ENCODE measurements around the gene CYP4V2.

CYP4V2 gene

DNA sequence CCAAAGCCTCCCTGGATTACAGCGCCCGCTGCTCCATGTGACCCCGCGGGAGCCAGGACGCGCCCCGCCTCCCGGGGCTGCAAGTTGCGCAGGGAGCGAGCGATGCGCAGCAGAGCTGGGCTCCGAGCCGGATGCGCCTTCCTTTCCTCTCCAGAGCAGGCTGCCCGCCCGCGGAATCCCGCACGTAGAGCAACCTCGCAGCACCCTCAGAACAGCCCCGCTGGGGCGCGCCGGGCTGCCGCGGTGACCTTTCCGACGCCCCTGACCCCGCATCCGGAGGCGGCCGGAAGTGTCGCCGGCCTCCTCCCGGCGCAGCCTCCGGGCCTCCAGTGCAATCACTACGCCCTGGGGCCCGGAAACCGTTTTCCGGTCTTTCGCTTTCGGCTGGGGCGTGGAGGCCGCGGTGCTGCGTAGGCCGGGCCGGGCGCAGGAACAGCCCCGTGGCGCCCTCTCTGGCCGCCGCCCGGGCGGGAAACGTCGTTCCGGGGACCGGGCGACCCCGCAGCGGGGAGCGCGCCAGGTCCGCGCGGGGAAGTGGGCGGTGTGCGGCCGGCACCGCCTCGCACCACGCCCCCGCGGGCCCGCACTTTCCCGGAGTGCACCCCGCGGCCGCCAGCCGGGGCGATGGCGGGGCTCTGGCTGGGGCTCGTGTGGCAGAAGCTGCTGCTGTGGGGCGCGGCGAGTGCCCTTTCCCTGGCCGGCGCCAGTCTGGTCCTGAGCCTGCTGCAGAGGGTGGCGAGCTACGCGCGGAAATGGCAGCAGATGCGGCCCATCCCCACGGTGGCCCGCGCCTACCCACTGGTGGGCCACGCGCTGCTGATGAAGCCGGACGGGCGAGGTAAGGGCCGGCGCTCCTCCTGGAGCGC is at the start of gene CYP4V2:
Gene CYP4V2 (plus strand): TSS at position 368 of the 866 bp plus-strand sequence. CDS start 257 bp downstream, at position 625.
- DNase-seq, result peak; percentile 86

- DNase-seq, result peak in 1 of 2 experiments; percentile 29
Observed at GRCh38 chr4:186144198-186144945, 47.0 kb upstream of the CYP4V2 start.

- DNase-seq, result peak; percentile 11 to 20
Observed at GRCh38 chr4:186144946-186145569, 46.3 kb upstream of the CYP4V2 start.

GRCh38 chr4:186146458-186146857 is 44.9 kb upstream of the CYP4V2 start:
- no peak for DNase-seq

DNA sequence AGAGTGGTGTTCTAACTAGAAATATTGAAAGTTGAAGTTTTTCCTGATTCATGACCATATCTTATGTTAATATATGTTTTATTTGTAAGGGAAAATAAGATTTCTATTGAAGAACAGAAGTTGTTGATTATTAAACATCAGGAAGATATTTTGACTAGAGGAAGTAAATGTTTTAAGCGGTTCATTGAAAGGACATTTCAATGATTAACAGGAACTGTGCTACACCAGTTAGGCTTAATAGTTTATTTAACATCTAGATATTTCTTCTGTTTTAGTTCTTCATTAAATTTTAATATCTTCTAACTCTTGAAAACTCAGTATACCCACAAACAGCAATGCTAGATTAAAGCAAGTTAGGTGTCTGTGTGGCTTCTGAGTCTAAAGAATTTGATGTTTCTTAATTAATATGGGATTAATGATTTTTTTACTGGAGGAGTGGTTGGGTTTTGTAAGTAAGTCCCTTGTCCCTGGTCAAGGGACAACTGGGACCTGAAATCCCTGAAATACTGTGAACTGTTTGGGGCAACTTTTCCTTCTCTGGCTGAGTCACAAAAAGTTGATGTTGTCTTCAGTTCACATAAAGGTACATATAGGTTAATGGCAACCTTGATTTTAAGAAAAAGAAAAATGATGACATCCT is 42.9 kb upstream of the CYP4V2 start:
- DNase-seq, result no peak

GRCh38 chr4:186149872-186150271 is 41.5 kb upstream of the CYP4V2 start:
- peak in 1 of 2 experiments; percentile 20 for DNase-seq

GRCh38 chr4:186150926-186151325 is 40.4 kb upstream of the CYP4V2 start:
- DNase-seq, result no peak

- DNase-seq, result no peak
Observed at GRCh38 chr4:186151499-186151898, 39.9 kb upstream of the CYP4V2 start.

DNA sequence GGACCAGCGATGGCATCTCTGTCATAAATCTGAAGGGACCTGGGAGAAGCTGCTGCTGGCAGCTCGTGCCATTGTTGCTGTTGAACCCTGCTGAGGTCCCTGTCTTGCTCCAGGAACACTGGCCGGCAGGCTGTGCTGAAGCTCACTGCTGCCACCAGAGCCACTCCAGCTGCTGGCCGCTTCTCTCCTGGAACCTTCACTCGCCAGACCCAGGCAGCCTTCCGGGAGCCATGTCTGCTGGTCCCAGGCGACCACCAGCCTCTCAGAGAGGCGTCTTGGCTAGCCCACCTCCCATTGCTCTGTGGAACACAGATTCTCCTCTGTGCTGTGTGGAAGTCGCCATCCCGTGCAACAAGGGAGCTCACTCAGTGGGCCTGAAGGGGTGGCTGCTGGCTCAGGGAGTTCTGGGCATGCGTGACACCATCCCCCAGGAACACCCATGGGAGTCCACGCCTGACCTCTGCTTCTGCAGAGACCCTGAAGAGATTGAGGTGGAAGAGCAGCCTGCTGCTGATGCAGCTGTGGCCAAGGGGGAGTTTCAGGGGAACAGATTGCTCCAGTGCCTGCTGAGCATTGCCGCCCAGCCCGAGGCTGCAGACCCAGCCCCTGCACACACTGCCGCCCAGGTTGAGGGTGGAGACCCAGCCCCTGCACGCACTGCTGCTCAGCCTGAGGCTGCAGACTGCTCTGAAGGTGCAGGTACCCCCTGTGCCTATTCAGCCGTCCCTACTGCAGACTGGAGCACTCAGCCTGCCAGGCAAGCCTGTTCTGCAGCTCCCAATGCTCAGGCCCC is 33.1 kb upstream of the CYP4V2 start:
- DNase-seq, result no peak

DNA sequence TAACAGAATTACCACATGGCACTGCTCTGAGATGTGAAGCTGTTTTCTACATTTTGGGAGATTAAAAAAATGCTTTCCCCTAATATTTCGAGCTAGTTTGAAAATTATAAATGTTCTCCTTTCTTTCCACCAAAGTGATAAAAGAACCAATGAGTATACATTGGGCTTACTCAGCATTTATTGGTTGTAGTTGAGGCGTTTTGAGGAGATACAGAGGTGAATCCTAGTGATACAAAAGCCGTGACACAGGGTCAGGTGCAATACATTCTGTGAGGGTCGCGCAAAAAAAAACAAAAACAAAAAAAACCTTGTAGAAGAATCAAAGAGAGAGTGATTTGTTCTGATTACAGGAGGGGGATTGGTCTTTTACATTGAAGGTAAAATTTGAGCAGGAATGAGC is 32.4 kb upstream of the CYP4V2 start:
- no peak for DNase-seq

DNA sequence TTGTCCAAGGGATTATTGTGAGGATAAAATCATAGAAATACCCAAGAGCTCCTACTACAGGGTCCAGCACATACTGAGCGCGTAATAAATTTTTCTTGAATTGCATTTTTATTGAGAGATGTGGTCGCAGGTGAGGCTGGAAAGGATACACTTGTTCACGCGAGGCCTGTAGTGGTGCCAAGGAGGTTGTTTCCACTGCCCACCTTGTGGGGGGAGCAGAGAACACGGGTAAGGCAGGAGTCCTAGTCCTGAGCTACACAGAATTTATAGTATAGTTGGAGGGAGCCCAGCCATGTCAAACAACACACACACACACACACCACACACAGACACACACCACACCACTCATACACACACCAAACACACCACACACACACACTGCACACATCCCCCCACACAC is 31.8 kb upstream of the CYP4V2 start:
- DNase-seq, result no peak

- peak in 1 of 2 experiments; percentile 25 for DNase-seq
Observed at GRCh38 chr4:186161138-186161537, 30.2 kb upstream of the CYP4V2 start.

DNA sequence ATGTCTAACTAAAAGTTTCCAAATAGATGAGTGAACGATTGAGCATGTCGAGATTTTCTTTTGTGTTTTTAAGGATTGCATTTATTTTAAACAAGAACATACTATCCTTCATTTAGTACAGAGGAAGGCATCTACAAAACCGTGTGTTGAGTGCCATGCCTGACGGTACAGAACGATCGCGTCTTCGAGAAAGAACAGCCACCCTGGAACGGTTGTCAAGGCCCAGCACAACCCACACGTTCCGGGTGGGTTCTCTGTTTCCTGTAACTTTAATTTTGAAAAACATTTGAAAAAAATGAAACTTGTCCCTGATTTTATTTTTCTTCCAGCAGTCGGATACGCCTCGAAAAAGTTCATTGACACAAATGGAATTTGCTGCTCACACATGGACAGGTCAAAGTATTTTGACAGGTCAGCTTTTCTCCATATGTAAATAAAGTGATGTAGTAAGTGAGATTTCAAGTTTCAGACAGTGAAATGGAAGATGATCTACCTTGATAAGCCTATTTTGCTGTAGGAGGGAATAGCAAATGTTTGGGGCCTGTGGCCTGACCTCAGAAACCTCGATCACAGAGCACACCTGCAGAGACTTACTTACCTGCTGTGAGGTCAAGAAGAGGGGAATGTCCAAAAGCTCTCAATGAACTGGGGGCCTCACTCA is 24.4 kb upstream of the CYP4V2 start:
- no peak for DNase-seq

GRCh38 chr4:186167605-186168004 is 23.8 kb upstream of the CYP4V2 start:
- no peak for DNase-seq

- DNase-seq, result no peak
Observed at GRCh38 chr4:186168750-186169149, 22.6 kb upstream of the CYP4V2 start.

DNA sequence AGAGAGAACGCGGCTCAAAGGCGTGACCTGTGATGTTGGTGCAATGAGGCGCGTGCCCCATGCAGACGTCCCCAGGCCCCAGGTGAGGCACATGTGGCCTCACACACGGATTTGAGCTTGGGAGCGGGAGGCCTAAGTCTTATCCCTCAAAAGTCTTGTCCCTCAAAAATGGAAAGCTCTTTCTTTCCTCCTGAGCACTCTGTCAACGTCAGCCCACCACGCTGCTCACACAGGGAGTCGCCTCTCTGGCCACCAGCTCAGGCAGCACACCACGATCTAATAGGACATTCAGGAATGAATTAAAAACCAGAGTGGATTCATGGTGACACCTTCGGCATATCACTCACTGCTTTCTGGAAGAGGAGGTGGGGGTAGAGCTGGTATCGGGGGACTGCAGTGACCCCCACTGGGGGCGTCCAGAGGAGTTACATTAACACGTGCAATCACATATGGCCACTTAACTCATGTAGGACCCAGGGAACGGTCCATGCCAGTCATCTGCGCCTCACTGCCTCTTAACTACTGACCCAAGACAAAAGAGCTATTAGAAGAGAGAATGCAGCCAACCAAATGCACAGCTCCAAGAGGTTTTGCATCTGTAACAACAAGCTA is 21.9 kb upstream of the CYP4V2 start:
- no peak for DNase-seq

- DNase-seq, result no peak
Observed at GRCh38 chr4:186169945-186170802, 21.2 kb upstream of the CYP4V2 start.

DNA sequence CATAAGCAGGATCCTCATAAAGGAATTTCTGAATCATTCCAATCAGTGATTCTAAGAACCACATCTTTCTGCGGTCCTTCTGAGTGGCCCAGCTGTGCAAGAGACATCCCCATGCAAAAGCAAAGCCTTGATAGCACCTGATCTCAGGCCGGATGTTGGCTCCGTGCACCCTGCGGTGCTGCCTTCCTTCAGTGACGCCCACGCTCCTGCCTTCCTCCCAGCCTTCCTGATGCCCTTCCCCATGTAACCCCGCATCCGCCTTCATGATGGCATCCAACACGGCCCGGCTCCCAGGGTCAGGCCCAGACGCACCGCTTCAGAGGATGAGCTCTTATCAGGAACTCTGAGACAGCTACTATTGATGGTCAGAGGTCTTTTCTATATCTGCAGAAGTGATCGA is 20.4 kb upstream of the CYP4V2 start:
- no peak for DNase-seq

DNA sequence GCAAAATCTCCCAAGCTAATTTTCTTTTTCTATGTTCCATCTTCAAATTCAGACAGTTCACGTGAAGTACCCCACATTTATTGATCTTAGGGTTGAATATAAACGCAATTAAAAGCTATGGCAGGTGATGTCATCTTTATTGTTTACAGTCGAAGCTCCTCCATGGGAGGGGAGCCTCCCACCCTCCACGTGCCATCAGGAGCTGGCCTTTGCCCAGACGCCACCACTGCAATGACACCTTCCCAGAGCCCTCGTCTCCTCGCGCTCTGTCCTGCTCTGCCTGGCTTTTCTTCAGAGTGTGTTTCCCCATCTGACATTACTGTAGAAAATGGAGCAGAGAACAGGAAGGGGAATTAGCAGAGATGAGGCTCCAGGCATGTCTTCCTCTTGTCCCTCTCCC is 18.8 kb upstream of the CYP4V2 start:
- DNase-seq, result no peak

GRCh38 chr4:186188107-186188506 is 3.3 kb upstream of the CYP4V2 start:
- no peak for DNase-seq

Data from stimulated activated CD4-positive, alpha-beta T cell treated with anti-CD3 and anti-CD28 coated beads, Interleukin-4, amount 100 ng/mL, for 4 hours (primary cell).